CD14-positive monocyte (primary cell): ENCODE results near the gene OPTC. TPM values are rescaled to one million over a fixed set of nuclear protein-coding genes. Genes with fewer than 3 reads are reported as not detected.

Experiments
- DNase-seq, 3 donors: peaks; one replicate each; pipeline ENCODE4 v3.0.0-alpha.2; 2011 to 2022
- H2AFZ ChIP-seq: 2 replicates; pipeline ENCODE4 v1.6.0; 2012; ENCODE audit warnings: mild to moderate bottlenecking, low read depth, low read length, inconsistent platforms; ENCODE audit not compliant: insufficient read depth, poor library complexity, severe bottlenecking
- H3K27ac ChIP-seq, 2 donors: 1 replicate in 1 of 2; 2 replicates in 1 of 2; pipeline ENCODE4 v1.5.1; 2012 to 2013; ENCODE audit warnings: low read length in 2 of 2, control low read depth in 1 of 2, inconsistent platforms in 1 of 2, low read depth in 1 of 2, mild to moderate bottlenecking in 1 of 2
- H3K27me3 ChIP-seq, 2 donors: one replicate each; pipeline versions ENCODE4 v1.6.0 to v1.6.1; 2011 to 2013; ENCODE audit warnings: low read length in 2 of 2; ENCODE audit not compliant: control insufficient read depth in 2 of 2, insufficient read depth in 2 of 2
- H3K36me3 ChIP-seq, 2 donors: replicated peaks in 1 of 2; 1 replicate in 1 of 2; 2 replicates in 1 of 2; pipeline versions ENCODE4 v1.5.1 to v1.6.1; 2012 to 2013; ENCODE audit warnings: low read length in 2 of 2, control low read depth in 1 of 2, inconsistent platforms in 1 of 2, mild to moderate bottlenecking in 1 of 2; ENCODE audit not compliant: insufficient read depth in 2 of 2, control insufficient read depth in 1 of 2
- H3K4me1 ChIP-seq, 2 donors: 1 replicate in 1 of 2; 2 replicates in 1 of 2; pipeline versions ENCODE4 v1.5.1 to v1.6.1; 2012 to 2013; ENCODE audit warnings: low read length in 2 of 2, control low read depth in 1 of 2, inconsistent platforms in 1 of 2, mild to moderate bottlenecking in 1 of 2, moderate library complexity in 1 of 2; ENCODE audit not compliant: insufficient read depth in 2 of 2, control insufficient read depth in 1 of 2
- H3K4me2 ChIP-seq: replicated peaks from 2 replicates; pipeline ENCODE3; 2012; ENCODE audit warnings: low read length, moderate library complexity, mild to moderate bottlenecking; ENCODE audit not compliant: poor library complexity, severe bottlenecking; ENCODE audit errors: extremely low read depth
- H3K4me3 ChIP-seq, 3 experiments: fragments of 200-600 bp in 1 of 3; sonication (generic) in 1 of 3; replicated peaks in 1 of 3; 1 replicate in 2 of 3; 2 replicates in 1 of 3; pipeline ENCODE4 v1.5.1; 2011 to 2013; ENCODE audit warnings: low read length in 3 of 3, mild to moderate bottlenecking in 3 of 3, control low read depth in 2 of 3, low read depth in 2 of 3, inconsistent platforms in 1 of 3, moderate library complexity in 1 of 3
- H3K79me2 ChIP-seq: 2 replicates; pipeline ENCODE4 v1.6.0; 2012; ENCODE audit warnings: mild to moderate bottlenecking, control low read depth, inconsistent platforms, low read length, moderate library complexity; ENCODE audit not compliant: insufficient read depth
- H3K9ac ChIP-seq: 2 replicates; pipeline ENCODE4 v1.6.0; 2017; ENCODE audit warnings: low read length, mild to moderate bottlenecking; ENCODE audit not compliant: insufficient read depth, poor library complexity, severe bottlenecking
- H3K9me3 ChIP-seq, 2 donors: replicated peaks in 1 of 2; 1 replicate in 1 of 2; 2 replicates in 1 of 2; pipeline versions ENCODE4 v1.5.1 to v1.6.1; 2012 to 2013; ENCODE audit warnings: low read length in 2 of 2, control low read depth in 1 of 2; ENCODE audit not compliant: control insufficient read depth in 1 of 2, insufficient read depth in 1 of 2
- H4K20me1 ChIP-seq: 2 replicates; pipeline ENCODE4 v1.6.0; 2012; ENCODE audit warnings: mild to moderate bottlenecking, low read length, control low read depth, moderate library complexity; ENCODE audit not compliant: insufficient read depth
- H3K27ac Mint-ChIP-seq, 7 donors: one replicate each; pipeline ENCODE4 v1.8.0; 2020; ENCODE audit warnings: mild to moderate bottlenecking in 7 of 7, mixed read lengths in 7 of 7, moderate library complexity in 6 of 7, inconsistent platforms in 2 of 7
- H3K27me3 Mint-ChIP-seq, 3 donors: one replicate each; pipeline ENCODE4 v1.8.0; 2021 to 2022; ENCODE audit warnings: low read depth in 3 of 3, mild to moderate bottlenecking in 3 of 3, mixed read lengths in 3 of 3, moderate library complexity in 3 of 3, inconsistent platforms in 1 of 3
- H3K36me3 Mint-ChIP-seq, 2 donors: one replicate each; pipeline ENCODE4 v1.8.0; 2020; ENCODE audit warnings: mixed read lengths in 2 of 2, inconsistent platforms in 1 of 2, mild to moderate bottlenecking in 1 of 2
- H3K4me1 Mint-ChIP-seq: one replicate; pipeline ENCODE4 v1.8.0; 2020; ENCODE audit warnings: mild to moderate bottlenecking, mixed read lengths
- H3K4me3 Mint-ChIP-seq, 2 donors: one replicate each; pipeline ENCODE4 v1.8.0; 2020; ENCODE audit warnings: mild to moderate bottlenecking in 2 of 2, mixed read lengths in 2 of 2, moderate library complexity in 1 of 2
- H3K9me3 Mint-ChIP-seq, 7 donors: one replicate each; pipeline ENCODE4 v1.8.0; 2020 to 2022; ENCODE audit warnings: mixed read lengths in 7 of 7, mild to moderate bottlenecking in 6 of 7, moderate library complexity in 6 of 7, inconsistent platforms in 2 of 7
- WGBS: methylation state at CpG from one replicate; pipeline ENCODE4 v1.1.5; 2013; ENCODE audit warnings: missing lambda C conversion rate; ENCODE audit not compliant: insufficient coverage; 5-methylcytosine and 5-hydroxymethylcytosine counted together
- intact Hi-C, 2 donors: fragments of 100-400 bp; cut with micrococcal nuclease; formaldehyde crosslinking; loops; one replicate each; pipeline versions ENCODE4 v1.15.0 to v1.15.1; 2023
- polyA plus RNA-seq, 3 donors: library from polyadenylated mRNA; depleted of rRNA in 1 of 3; unstranded in 2 of 3; stranded (reverse) in 1 of 3; fragments of 300-500 nt in 2 of 3; fragments of >200 nt in 1 of 3; fragmentation: Illumina TruSeq in 2 of 3; gene quantifications; 1 replicate in 2 of 3; 2 replicates in 1 of 3; pipeline ENCODE4 v1.2.3, GENCODE V29; 2012 to 2021
- TF ChIP-seq, protein P1 (sequence below): fragments of 200-600 bp; IDR thresholded peaks from one replicate; pipeline ENCODE4 v1.8.0; 2022; ENCODE audit warnings: antibody characterized with exemption, mild to moderate bottlenecking

Gene OPTC
- polyA plus RNA-seq, 3 donors: not detected

DNA sequence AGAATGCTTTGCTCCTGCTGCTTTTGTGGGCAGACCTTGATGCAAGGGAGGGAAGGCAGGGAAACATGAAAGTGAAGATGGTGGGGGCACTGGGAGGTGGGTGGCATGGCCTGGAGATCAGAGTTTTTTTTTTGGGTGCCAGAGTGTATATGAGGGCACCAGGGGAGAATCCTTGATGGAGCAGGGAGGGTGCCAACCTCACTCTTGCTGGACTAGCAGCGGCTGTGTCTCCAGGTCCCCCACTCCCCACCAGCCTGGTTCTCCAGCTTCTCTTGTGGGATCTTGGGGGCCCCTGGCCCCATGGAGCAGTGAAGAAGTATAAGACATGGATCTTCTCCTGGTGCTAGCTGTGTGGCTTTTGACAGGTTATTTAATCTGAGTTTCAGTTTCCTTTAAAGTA is 31.8 kb upstream of the OPTC start:
- Histone ChIP-seq H3K27me3 (peaks cover 0 to 2% of the 10 kb centered on the region in 2 donors), H4K20me1 (no peaks in the 10 kb centered on the region), H3K9ac (no peak overlapping the region), H3K79me2 (no peaks in the 10 kb centered on the region), H3K4me2 (no peak overlapping the region), H3K4me1 (no peaks in the 10 kb centered on the region), H2AFZ (no peak overlapping the region), H3K27ac (no peak overlapping the region), H3K36me3 (no peaks in the 10 kb centered on the region), H3K9me3 (no peaks in the 10 kb centered on the region), H3K4me3 (no peak overlapping the region)
- Mint-ChIP-seq H3K36me3 (no peaks in the 10 kb centered on the region), H3K27me3 (peaks cover 11 to 18% (median 14%) of the 10 kb centered on the region in 3 donors), H3K27ac (no peak overlapping the region), H3K4me3 (no peak overlapping the region), H3K4me1 (peaks cover 3% of the 10 kb centered on the region), H3K9me3 (peaks cover 0 to 2% (median 0%) of the 10 kb centered on the region in 7 donors)
- TF ChIP-seq, protein P1, sequence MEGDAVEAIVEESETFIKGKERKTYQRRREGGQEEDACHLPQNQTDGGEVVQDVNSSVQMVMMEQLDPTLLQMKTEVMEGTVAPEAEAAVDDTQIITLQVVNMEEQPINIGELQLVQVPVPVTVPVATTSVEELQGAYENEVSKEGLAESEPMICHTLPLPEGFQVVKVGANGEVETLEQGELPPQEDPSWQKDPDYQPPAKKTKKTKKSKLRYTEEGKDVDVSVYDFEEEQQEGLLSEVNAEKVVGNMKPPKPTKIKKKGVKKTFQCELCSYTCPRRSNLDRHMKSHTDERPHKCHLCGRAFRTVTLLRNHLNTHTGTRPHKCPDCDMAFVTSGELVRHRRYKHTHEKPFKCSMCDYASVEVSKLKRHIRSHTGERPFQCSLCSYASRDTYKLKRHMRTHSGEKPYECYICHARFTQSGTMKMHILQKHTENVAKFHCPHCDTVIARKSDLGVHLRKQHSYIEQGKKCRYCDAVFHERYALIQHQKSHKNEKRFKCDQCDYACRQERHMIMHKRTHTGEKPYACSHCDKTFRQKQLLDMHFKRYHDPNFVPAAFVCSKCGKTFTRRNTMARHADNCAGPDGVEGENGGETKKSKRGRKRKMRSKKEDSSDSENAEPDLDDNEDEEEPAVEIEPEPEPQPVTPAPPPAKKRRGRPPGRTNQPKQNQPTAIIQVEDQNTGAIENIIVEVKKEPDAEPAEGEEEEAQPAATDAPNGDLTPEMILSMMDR: no peak
- DNase-seq: no peak
- intact Hi-C loops: no loop called here
- WGBS: no CpG with 5 or more reads among the region's 1 CpG

DNA sequence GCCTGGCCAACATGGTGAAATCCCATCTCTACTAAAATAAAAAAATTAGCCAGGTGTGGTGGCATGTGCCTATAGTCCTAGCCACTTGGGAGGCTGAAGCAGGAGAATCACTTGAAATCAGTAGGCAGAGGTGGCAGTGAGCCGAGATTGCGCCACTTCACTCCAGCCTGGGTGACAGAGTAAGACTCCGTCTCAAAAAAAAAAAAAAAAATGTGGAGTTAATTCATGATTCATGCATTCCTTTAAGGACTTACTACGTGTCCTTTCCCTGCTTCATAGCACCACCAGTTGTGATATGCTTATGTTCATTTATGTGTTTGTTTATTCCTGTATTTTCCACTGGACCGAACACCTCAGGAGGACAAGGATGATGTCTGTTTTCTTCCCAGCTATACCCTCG is 31.1 kb upstream of the OPTC start:
- Histone ChIP-seq H3K9ac (no peak overlapping the region), H4K20me1 (no peaks in the 10 kb centered on the region), H3K27ac (no peak overlapping the region), H3K4me2 (no peak overlapping the region), H3K4me1 (no peaks in the 10 kb centered on the region), H3K36me3 (no peaks in the 10 kb centered on the region), H3K4me3 (no peak overlapping the region), H3K27me3 (peaks cover 0 to 2% of the 10 kb centered on the region in 2 donors), H2AFZ (no peak overlapping the region), H3K79me2 (no peaks in the 10 kb centered on the region), H3K9me3 (no peaks in the 10 kb centered on the region)
- 100% methylated on average over 3 of the region's 6 CpGs for WGBS
- H3K4me3 Mint-ChIP-seq: no peak overlapping the region
- peaks cover 3% of the 10 kb centered on the region for H3K4me1 Mint-ChIP-seq
- TF ChIP-seq, protein P1: no peak
- no peaks in the 10 kb centered on the region for H3K36me3 Mint-ChIP-seq
- DNase-seq: no peak
- H3K27me3 Mint-ChIP-seq: peaks cover 11 to 16% (median 14%) of the 10 kb centered on the region in 3 donors
- H3K27ac Mint-ChIP-seq: no peak overlapping the region
- peaks cover 0 to 2% (median 0%) of the 10 kb centered on the region in 7 donors for H3K9me3 Mint-ChIP-seq
- intact Hi-C loops: no loop called here
